ENCODE measurements around the gene LHFPL6.

GRCh38 chr13:39415008-39415802 is 187.8 kb downstream of the LHFPL6 start:
- TF ChIP-seq CTCF (IDR thresholded peaks at IDR 0.05) (peak in 2 of 6 experiments; percentile 5 to 23), POLR2A (IDR thresholded peaks at IDR 0.05) (no peak)

Data from Peyer's patch (tissue), 4 donors.